GM12878 (cell line): Measurements from ENCODE around the gene COL4A4.

Source experiments
- CBX5 ChIP-seq: sonication (generic); IDR thresholded peaks from 2 replicates; pipeline ENCODE4 v1.6.1; 2016; ENCODE audit warnings: low read depth, moderate library complexity, mild to moderate bottlenecking, inconsistent platforms
- CREM ChIP-seq: IDR thresholded peaks from 2 replicates; pipeline ENCODE4 v1.6.1; 2014; ENCODE audit warnings: antibody characterized with exemption, low read depth
- CTCF ChIP-seq, 3 experiments: IDR thresholded peaks in 2 of 3; conservative IDR thresholded peaks in 1 of 3; 2 replicates each; pipeline ENCODE4 v1.5.1; 2011; ENCODE audit warnings: low read depth in 3 of 3, low read length in 3 of 3, mild to moderate bottlenecking in 3 of 3, control low read depth in 2 of 3, moderate library complexity in 2 of 3, inconsistent platforms in 1 of 3, mixed read lengths in 1 of 3; ENCODE audit not compliant: control insufficient read depth in 2 of 3, insufficient read depth in 1 of 3; ENCODE audit errors: extremely low read depth in 1 of 3
- ELK1 ChIP-seq: IDR thresholded peaks from 2 replicates; pipeline ENCODE4 v1.6.1; 2012; ENCODE audit warnings: low read depth, low read length, improper control_type of control experiment
- EP300 ChIP-seq, 2 experiments: fragments of 150-350 bp in 1 of 2; IDR thresholded peaks; 2 replicates each; pipeline ENCODE4 v1.6.1; 2011 to 2012; ENCODE audit warnings: low read depth in 2 of 2, low read length in 2 of 2, borderline replicate concordance in 1 of 2, improper control_type of control experiment in 1 of 2, inconsistent platforms in 1 of 2; ENCODE audit not compliant: control insufficient read depth in 1 of 2
- FOXM1 ChIP-seq: IDR thresholded peaks from 2 replicates; pipeline ENCODE4 v1.6.1; 2012; ENCODE audit warnings: low read depth, mild to moderate bottlenecking, inconsistent platforms, low read length, moderate library complexity
- RFX5 ChIP-seq: IDR thresholded peaks from 2 replicates; pipeline ENCODE4 v1.6.1; 2011; ENCODE audit warnings: low read depth, low read length, improper control_type of control experiment
- ZNF274 ChIP-seq: IDR thresholded peaks from one replicate; pipeline ENCODE4 v1.8.0; 2011; ENCODE audit not compliant: insufficient read length, insufficient read depth

GRCh38 chr2:227194219-227194618 is 30.2 kb upstream of the COL4A4 start:
- no peak for TF ChIP-seq CTCF (IDR thresholded peaks at IDR 0.05 in 2 of 3, conservative IDR thresholded peaks at IDR 0.05 in 1 of 3; ENCODE audit: control insufficient read depth in 2 of 3, extremely low read depth in 1 of 3, insufficient read depth in 1 of 3, low read depth in 3 of 3, low read length in 3 of 3)
- TF ChIP-seq RFX5: no peak
- no peak for TF ChIP-seq FOXM1
- TF ChIP-seq CBX5: no peak
- TF ChIP-seq EP300 (IDR thresholded peaks at IDR 0.05; ENCODE audit: borderline replicate concordance in 1 of 2, control insufficient read depth in 1 of 2, low read depth in 2 of 2, low read length in 2 of 2): no peak
- TF ChIP-seq ZNF274: no peak
- TF ChIP-seq ELK1: no peak
- no peak for TF ChIP-seq CREM
